Measurements from ENCODE around the gene MOCS1.

MOCS1 gene

GRCh38 chr6:39920157-39920556 lies 14.1 kb downstream of the MOCS1 start:
- no peak overlapping the region for H3K4me3 ChIP-seq (replicated peaks; ENCODE audit: low read depth, low read length)
- no peak for TF ChIP-seq CTCF (IDR thresholded peaks at IDR 0.05; ENCODE audit: low read length, missing control alignments)
- DNase-seq (ENCODE audit: low read depth): no peak

- TF ChIP-seq CTCF (IDR thresholded peaks at IDR 0.05; ENCODE audit: low read length, missing control alignments): no peak
- H3K4me3 ChIP-seq (replicated peaks; ENCODE audit: low read depth, low read length): no peak overlapping the region
Measured at GRCh38 chr6:39918831-39919230, 15.4 kb downstream of the MOCS1 start.

GRCh38 chr6:39917981-39918380 lies 16.3 kb downstream of the MOCS1 start:
- DNase-seq (ENCODE audit: low read depth): no peak
- TF ChIP-seq CTCF (IDR thresholded peaks at IDR 0.05; ENCODE audit: low read length, missing control alignments): no peak
- H3K4me3 ChIP-seq (replicated peaks; ENCODE audit: low read depth, low read length): no peak overlapping the region

More at GRCh38 chr6:39918831-39919230, 15.4 kb downstream of the MOCS1 start:
- no peak for DNase-seq (ENCODE audit: low read depth)

- no peak for DNase-seq (ENCODE audit: low read depth)
- no peak overlapping the region for H3K4me3 ChIP-seq (replicated peaks; ENCODE audit: low read depth, low read length)
- no peak for TF ChIP-seq CTCF (IDR thresholded peaks at IDR 0.05; ENCODE audit: low read length, missing control alignments)
Measured at GRCh38 chr6:39917329-39917728, 16.9 kb downstream of the MOCS1 start.

- no peak for DNase-seq (ENCODE audit: low read depth)
- TF ChIP-seq CTCF (IDR thresholded peaks at IDR 0.05; ENCODE audit: low read length, missing control alignments): no peak
Measured at GRCh38 chr6:39915866-39916265, 18.4 kb downstream of the MOCS1 start.

GRCh38 chr6:39914239-39914638 lies 20.0 kb downstream of the MOCS1 start:
- no peak overlapping the region for H3K4me3 ChIP-seq (replicated peaks; ENCODE audit: low read depth, low read length)
- TF ChIP-seq CTCF (IDR thresholded peaks at IDR 0.05; ENCODE audit: low read length, missing control alignments): no peak
- DNase-seq (ENCODE audit: low read depth): no peak

More at GRCh38 chr6:39915866-39916265, 18.4 kb downstream of the MOCS1 start:
- H3K4me3 ChIP-seq (replicated peaks; ENCODE audit: low read depth, low read length): no peak overlapping the region

GRCh38 chr6:39913391-39913916 lies 20.8 kb downstream of the MOCS1 start:
- no peak for TF ChIP-seq CTCF (IDR thresholded peaks at IDR 0.05; ENCODE audit: low read length, missing control alignments)
- DNase-seq (ENCODE audit: low read depth): no peak
- H3K4me3 ChIP-seq (replicated peaks; ENCODE audit: low read depth, low read length): no peak overlapping the region

Data from fibroblast of pulmonary artery (primary cell).